Large intestine (tissue), 12 donors: ENCODE results near the gene TIMMDC1. TPM values are rescaled to one million over a fixed set of nuclear protein-coding genes. Genes with fewer than 3 reads are reported as not detected.

ENCODE experiments used
- DNase-seq, 2 donors: peaks; one replicate each; pipeline versions ENCODE4 v3.0.0 to v3.0.0-alpha.2; 2013
- H3K27ac ChIP-seq: one replicate; pipeline ENCODE4 v1.5.1; 2013; ENCODE audit warnings: low read length
- H3K27me3 ChIP-seq: 2 replicates; pipeline ENCODE4 v1.6.1; 2013; ENCODE audit warnings: low read length; ENCODE audit not compliant: control insufficient read depth, insufficient read depth
- H3K36me3 ChIP-seq: 2 replicates; pipeline ENCODE4 v1.6.1; 2013; ENCODE audit warnings: low read length; ENCODE audit not compliant: control insufficient read depth, insufficient read depth
- H3K4me1 ChIP-seq: one replicate; pipeline ENCODE4 v1.6.1; 2013; ENCODE audit warnings: low read length; ENCODE audit not compliant: control insufficient read depth, insufficient read depth
- H3K4me3 ChIP-seq: one replicate; pipeline ENCODE4 v1.5.1; 2013; ENCODE audit warnings: low read length
- H3K9me3 ChIP-seq: one replicate; pipeline ENCODE4 v1.6.1; 2013; ENCODE audit warnings: mild to moderate bottlenecking, low read depth, low read length, moderate library complexity; ENCODE audit not compliant: control insufficient read depth
- WGBS: methylation state at CpG from one replicate; pipeline ENCODE4 v1.1.5; 2013; ENCODE audit warnings: low lambda C conversion rate; ENCODE audit not compliant: insufficient coverage; 5-methylcytosine and 5-hydroxymethylcytosine counted together
- long read RNA-seq, 11 donors: transcript quantifications; one replicate each; lab custom pipeline, GENCODE V29; 2026
- polyA plus RNA-seq: library from polyadenylated mRNA; unstranded; fragments of 120-200 nt; gene quantifications from one replicate; pipeline ENCODE4 v1.2.1, GENCODE V29; 2013

TIMMDC1 gene, protein sequence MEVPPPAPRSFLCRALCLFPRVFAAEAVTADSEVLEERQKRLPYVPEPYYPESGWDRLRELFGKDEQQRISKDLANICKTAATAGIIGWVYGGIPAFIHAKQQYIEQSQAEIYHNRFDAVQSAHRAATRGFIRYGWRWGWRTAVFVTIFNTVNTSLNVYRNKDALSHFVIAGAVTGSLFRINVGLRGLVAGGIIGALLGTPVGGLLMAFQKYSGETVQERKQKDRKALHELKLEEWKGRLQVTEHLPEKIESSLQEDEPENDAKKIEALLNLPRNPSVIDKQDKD
- polyA plus RNA-seq, result 67.9 TPM
- long read RNA-seq, donor 1, transcript TIMMDC1-208 (7 exons, 2,394 nt), result major isoform, 5 of 10 reads
- long read RNA-seq, donor 1, partial matches to known transcripts, result 5 of 10 reads
- long read RNA-seq, donor 1, other reads (novel, unspliced or antisense), result 0 of 10 reads
- long read RNA-seq, donor 2, transcript TIMMDC1-208 (7 exons, 2,394 nt), result major isoform, 37 of 78 reads
- long read RNA-seq, donor 2, partial matches to known transcripts, result 41 of 78 reads
- long read RNA-seq, donor 2, other reads (novel, unspliced or antisense), result 0 of 78 reads
- long read RNA-seq, donor 3, result 0 reads
- long read RNA-seq, donor 4, partial matches to known transcripts, result 0 of 4 reads
- long read RNA-seq, donor 4, other reads (novel, unspliced or antisense), result 0 of 4 reads
- long read RNA-seq, donor 5, transcript TIMMDC1-208 (7 exons, 2,394 nt), result major isoform, 8 of 24 reads
- long read RNA-seq, donor 5, partial matches to known transcripts, result 16 of 24 reads
- long read RNA-seq, donor 5, other reads (novel, unspliced or antisense), result 0 of 24 reads
- long read RNA-seq, donor 6, transcript TIMMDC1-208 (7 exons, 2,394 nt), result major isoform, 15 of 48 reads
- long read RNA-seq, donor 6, partial matches to known transcripts, result 33 of 48 reads
- long read RNA-seq, donor 6, other reads (novel, unspliced or antisense), result 0 of 48 reads
- long read RNA-seq, donor 7, transcript TIMMDC1-208 (7 exons, 2,394 nt), result major isoform, 12 of 22 reads
- long read RNA-seq, donor 7, partial matches to known transcripts, result 10 of 22 reads
- long read RNA-seq, donor 7, other reads (novel, unspliced or antisense), result 0 of 22 reads
- long read RNA-seq, donor 8, transcript TIMMDC1-208 (7 exons, 2,394 nt), result major isoform, 21 of 67 reads
- long read RNA-seq, donor 8, partial matches to known transcripts, result 45 of 67 reads
- long read RNA-seq, donor 8, other reads (novel, unspliced or antisense), result 0 of 67 reads
- long read RNA-seq, donor 9, transcript TIMMDC1-208 (7 exons, 2,394 nt), result major isoform, 23 of 54 reads
- long read RNA-seq, donor 9, partial matches to known transcripts, result 31 of 54 reads
- long read RNA-seq, donor 9, other reads (novel, unspliced or antisense), result 0 of 54 reads
- long read RNA-seq, donor 10, transcript TIMMDC1-208 (7 exons, 2,394 nt), result major isoform, 29 of 66 reads
- long read RNA-seq, donor 10, partial matches to known transcripts, result 37 of 66 reads
- long read RNA-seq, donor 10, other reads (novel, unspliced or antisense), result 0 of 66 reads
- long read RNA-seq, donor 11, transcript TIMMDC1-208 (7 exons, 2,394 nt), result major isoform, 15 of 30 reads
- long read RNA-seq, donor 11, partial matches to known transcripts, result 14 of 30 reads
- long read RNA-seq, donor 11, other reads (novel, unspliced or antisense), result 0 of 30 reads

DNA sequence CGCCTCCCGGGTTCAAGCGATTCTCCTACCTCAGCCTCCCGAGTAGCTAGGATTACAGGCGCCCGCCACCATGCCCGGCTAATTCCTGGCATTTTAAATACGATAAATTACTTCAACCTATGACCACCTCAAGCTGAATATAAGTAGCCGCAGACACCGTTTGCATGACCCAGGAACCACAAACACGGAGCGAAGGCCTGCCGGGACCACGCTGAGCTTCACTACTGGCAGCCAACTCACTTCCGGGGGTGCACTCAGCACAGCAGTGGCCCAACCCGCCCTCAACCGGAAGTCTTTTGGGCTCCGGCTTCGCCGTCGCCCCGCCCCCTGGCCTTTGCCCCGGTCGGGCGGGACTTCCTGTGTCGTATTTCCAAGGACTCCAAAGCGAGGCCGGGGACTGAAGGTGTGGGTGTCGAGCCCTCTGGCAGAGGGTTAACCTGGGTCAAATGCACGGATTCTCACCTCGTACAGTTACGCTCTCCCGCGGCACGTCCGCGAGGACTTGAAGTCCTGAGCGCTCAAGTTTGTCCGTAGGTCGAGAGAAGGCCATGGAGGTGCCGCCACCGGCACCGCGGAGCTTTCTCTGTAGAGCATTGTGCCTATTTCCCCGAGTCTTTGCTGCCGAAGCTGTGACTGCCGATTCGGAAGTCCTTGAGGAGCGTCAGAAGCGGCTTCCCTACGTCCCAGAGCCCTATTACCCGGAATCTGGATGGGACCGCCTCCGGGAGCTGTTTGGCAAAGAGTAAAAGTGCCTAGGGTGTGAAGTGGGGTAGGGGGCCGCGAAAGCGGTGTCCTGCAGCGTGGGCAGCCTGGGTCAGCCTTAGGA is at the start of gene TIMMDC1:
Gene TIMMDC1 (plus strand): TSS at position 362 of the 826 bp plus-strand sequence. CDS start 187 bp downstream, at position 549.
- Histone ChIP-seq H3K27ac (peak within 1 kb of the TSS; percentile 94), H3K9me3 (no peaks in the 10 kb centered on the region), H3K36me3 (peaks cover 6% of the 10 kb centered on the region), H3K4me3 (peak within 1 kb of the TSS; percentile 79), H3K27me3 (no peaks in the 10 kb centered on the region), H3K4me1 (peaks cover 6% of the 10 kb centered on the region)
- DNase-seq, result peak; percentile 97 to 99
- WGBS, result no CpG with 5 or more reads among the region's 58 CpGs

DNA sequence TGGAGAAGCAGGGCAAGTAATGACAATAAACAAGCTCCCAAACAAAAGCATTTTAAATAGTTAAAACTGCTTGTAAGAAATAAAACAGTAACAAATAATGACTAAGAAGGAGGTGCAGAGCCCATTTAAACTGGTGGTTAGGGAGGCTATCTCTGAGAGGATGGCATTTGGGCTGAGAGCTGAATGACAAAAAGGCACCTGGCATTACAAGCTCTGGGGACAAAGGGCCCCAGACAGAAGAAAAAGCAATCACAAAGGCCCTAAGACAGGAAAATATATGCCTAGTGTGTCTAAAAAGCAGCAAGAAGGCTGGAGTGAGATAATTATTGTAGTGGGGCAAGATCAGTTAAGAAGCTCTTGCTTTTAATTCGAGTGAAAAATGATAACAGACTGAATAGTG is 44.5 kb upstream of the TIMMDC1 start:
- Histone ChIP-seq H3K36me3 (peaks cover 67% of the 10 kb centered on the region), H3K4me3 (no peak overlapping the region), H3K9me3 (no peaks in the 10 kb centered on the region), H3K27me3 (no peaks in the 10 kb centered on the region), H3K4me1 (no peaks in the 10 kb centered on the region), H3K27ac (no peak overlapping the region)
- no peak for DNase-seq
- 100% methylated on average over 1 of the region's 1 CpG for WGBS

DNA sequence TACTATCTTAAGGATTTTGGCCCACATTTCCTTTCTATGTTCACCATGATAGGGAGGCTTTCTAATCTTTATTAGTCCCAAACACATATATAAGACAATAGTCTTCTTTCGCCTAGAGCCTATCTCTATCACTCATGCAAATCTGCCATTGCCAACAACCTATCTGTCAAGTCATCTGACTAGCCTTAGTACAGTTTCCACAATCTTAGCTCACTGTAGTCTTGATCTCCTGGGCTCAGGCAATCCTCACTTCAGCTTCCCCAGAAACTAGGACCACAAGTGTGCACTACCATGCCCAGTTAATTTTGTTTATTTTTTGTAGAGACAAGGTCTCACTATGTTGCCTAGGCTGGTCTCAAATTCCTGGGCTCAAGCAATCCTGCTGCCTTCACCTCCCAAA is 41.9 kb upstream of the TIMMDC1 start:
- no peak for DNase-seq
- Histone ChIP-seq H3K4me1 (peaks cover under 1% of the 10 kb centered on the region), H3K27me3 (no peaks in the 10 kb centered on the region), H3K4me3 (no peak overlapping the region), H3K9me3 (no peaks in the 10 kb centered on the region), H3K27ac (no peak overlapping the region), H3K36me3 (peaks cover 65% of the 10 kb centered on the region)
- WGBS, result 100% methylated on average over 1 of the region's 1 CpG

DNA sequence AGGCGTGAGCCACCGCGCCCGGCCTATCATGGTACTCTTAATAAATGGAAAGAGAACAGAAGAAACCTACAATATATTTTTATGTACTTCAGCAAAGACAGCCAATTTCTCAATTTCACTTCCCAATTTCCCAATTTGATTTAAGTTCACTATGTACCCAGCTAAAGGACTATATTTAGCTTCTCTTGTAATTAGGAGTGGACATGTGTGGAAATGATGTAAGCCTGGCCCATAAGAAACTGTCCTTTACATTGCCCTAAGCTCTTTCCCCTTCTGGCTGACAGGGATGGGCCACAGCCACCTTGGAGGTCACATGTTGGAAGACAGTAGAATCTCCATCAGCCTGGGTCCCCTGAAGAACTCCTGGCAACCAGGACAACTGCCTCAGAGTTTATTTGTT is 41.1 kb upstream of the TIMMDC1 start:
- WGBS, result no CpG with 5 or more reads among the region's 4 CpGs

DNA sequence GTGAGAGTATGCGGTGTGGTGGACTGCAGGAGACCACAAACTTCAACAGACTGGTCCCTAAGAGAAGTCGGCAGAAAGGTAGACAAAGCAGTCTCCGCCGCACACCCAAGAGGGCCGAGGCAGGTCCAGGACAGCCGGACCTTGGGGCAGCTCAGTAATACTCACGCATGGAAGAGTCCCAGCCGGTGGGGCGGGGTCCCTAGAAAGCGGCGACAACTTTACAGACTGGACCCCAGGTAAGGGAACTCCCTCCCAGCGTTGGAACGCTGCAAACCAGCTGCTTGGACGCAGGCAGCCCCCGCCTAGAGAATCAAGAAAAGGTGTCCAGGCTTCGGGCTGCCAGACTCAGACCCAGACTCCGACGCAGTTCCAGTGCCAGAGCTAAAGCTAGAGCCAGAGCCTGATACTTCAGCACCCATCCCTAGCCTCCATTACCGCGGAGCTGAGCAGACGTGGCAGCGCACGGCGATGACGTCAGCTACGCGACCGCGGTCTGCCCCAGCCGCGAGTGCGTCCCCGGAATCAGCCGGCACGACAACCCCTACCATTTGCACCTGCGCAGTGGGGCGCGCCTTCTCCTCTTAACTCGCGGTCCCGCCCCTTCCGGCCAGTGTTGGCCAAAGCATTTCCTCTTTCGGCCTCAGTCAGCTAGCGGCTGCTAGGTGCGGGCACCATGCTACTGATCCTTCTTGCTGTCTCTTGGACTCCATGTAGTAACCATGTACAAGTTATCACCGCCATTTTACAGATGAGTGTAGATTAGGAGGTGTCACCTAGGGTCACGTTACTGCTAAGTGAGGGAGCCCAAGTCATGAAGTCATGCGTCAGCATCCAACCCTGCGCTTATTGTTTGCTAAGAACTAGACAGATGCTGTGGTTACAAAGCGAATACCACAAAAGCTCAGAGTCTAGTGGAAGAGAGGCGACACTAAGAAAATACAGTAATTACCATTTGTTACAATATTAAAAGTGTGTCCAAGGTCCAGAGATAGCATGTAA is 34.9 kb upstream of the TIMMDC1 start, which contains the start of gene TMEM39A:
Gene TMEM39A (minus strand): TSS at position 445 of the 999 bp plus-strand sequence. CDS start 1,541 bp downstream, outside the sequence.
- no CpG with 5 or more reads among the region's 51 CpGs for WGBS
- H3K9me3 ChIP-seq, result no peaks in the 10 kb centered on the region

More for the DNA sequence above, 41.1 kb upstream of the TIMMDC1 start:
- H3K36me3 ChIP-seq, result peaks cover 63% of the 10 kb centered on the region
- no peaks in the 10 kb centered on the region for H3K9me3 ChIP-seq
- H3K27ac ChIP-seq, result no peak overlapping the region
- H3K4me3 ChIP-seq, result no peak overlapping the region
- peaks cover 4% of the 10 kb centered on the region for H3K4me1 ChIP-seq
- H3K27me3 ChIP-seq, result no peaks in the 10 kb centered on the region
- DNase-seq, result no peak

DNA sequence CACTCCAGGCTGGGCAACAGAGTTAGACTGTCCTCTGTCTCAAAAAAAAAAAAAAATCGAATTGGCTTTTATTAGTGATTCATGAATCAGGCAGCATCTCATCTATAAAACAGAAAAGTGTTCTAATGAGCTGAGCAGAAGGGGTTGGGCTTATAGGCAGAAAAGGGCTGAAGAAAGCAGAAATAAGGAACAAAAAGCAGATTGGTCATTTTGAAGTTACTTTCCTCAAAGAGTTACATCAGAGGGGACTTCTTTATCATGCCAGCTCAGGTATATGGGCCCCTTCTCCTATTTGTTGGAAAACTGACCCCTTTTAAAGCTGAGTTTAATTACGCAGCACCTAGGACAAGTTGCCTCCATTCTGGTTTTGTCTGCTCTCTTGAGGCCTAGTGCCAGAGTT is 30.3 kb upstream of the TIMMDC1 start:
- WGBS, result 60% methylated on average over 1 of the region's 2 CpGs
- Histone ChIP-seq H3K4me1 (peaks cover 27% of the 10 kb centered on the region), H3K9me3 (no peaks in the 10 kb centered on the region), H3K4me3 (no peak overlapping the region), H3K27ac (no peak overlapping the region), H3K27me3 (no peaks in the 10 kb centered on the region), H3K36me3 (peaks cover 13% of the 10 kb centered on the region)
- no peak for DNase-seq

More for the DNA sequence above, 34.9 kb upstream of the TIMMDC1 start, which contains the start of gene TMEM39A:
- H3K36me3 ChIP-seq, result peaks cover 16% of the 10 kb centered on the region
- H3K4me1 ChIP-seq, result peaks cover 12% of the 10 kb centered on the region
- H3K4me3 ChIP-seq, result peak within 1 kb of the TSS; percentile 98
- peak; percentile 98 to 99 for DNase-seq
- peak within 1 kb of the TSS; percentile 86 for H3K27ac ChIP-seq
- H3K27me3 ChIP-seq, result no peaks in the 10 kb centered on the region

DNA sequence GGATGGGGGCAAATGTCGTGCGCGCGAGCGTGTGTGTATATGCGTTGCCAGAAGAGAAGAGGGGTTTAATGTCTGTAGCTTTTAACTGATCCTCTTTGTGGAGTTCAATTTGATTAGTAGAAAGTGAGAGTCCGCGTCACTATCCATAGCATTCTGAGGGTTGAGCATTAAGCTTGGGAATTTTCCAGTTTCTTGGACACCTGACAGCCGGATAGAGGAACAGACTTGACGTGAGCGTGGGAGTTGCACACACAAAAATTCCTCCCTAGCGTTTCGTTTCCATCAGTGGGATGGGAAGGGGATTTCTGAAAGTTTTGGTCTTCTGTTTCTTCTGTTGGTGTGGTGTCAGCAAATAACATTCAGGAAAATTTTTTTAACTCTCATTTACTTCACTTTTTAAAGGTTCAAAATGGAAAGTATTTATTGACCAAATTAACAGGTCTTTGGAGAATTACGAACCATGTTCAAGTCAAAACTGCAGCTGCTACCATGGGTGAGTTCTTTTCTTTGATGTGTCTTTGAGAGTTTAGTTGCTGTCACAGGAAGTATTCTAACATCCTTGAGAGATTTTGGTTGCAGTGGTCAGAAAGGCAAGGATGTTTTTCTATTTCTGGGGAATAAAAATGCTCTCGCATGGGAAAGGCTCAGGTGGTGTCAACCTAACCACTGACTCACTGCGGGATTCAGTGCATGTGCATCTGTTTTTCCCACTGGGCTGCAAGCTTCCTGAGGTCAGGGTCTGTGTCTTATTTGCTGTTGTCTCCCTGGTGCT is 28.7 kb upstream of the TIMMDC1 start:
- Histone ChIP-seq H3K36me3 (peaks cover 19% of the 10 kb centered on the region), H3K27ac (peak overlapping the region; percentile 32), H3K4me1 (peaks cover 24% of the 10 kb centered on the region), H3K27me3 (no peaks in the 10 kb centered on the region), H3K9me3 (no peaks in the 10 kb centered on the region), H3K4me3 (peak overlapping the region; percentile 95)
- 20% methylated on average over 3 of the region's 16 CpGs for WGBS
- DNase-seq, result no peak

DNA sequence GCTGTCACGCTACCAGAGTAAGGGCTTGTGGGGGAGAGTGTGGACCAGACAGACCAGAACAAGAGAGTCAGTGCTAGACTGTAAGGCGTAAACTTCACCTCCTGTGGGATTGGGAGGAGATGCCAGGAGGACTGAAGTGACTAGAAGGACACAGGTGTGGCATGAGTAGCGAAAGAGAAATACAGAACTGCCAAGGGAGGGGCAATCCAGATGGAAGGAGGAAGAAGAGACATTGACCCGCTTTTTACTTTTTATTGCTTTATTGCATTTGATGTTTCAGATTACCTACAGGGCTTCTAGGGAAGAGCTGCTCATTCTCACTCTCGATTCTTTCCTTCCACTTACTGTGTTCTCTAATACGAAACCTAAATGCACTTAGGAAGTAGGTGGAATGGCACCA is 27.5 kb upstream of the TIMMDC1 start:
- no peak overlapping the region for H3K4me3 ChIP-seq
- H3K36me3 ChIP-seq, result peaks cover 23% of the 10 kb centered on the region
- no CpG with 5 or more reads among the region's 6 CpGs for WGBS
- H3K27me3 ChIP-seq, result no peaks in the 10 kb centered on the region
- peaks cover 24% of the 10 kb centered on the region for H3K4me1 ChIP-seq
- H3K27ac ChIP-seq, result no peak overlapping the region
- DNase-seq, result peak; percentile 23 to 71
- no peaks in the 10 kb centered on the region for H3K9me3 ChIP-seq
